GM21619 (cell line): ENCODE data around the gene TNNI2.

Source experiments
- ATAC-seq: cut with Tn5 transposase; IDR thresholded peaks from one replicate; pipeline ENCODE4 v1.9.1; 2021; ENCODE audit not compliant: unreplicated experiment

Gene TNNI2

DNA sequence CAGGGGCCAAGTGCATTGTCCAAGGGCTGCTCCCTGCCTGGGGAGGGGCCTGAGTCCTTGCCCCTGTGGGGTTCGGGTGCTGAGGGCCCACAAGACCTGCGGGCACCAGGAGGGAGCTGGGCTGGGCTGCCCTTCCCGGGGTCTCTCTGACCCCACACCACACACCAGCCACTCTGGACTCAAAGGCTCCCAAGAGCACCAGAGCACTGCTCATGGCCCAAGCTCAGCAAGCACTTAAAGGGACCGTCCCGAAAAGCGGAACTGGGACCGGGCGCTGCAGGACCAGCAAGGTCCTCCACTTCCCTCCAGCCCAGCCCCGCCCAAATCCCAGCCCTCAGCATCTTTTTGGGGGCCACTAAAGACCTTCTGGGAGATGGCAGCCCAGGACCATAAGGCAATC, 19.4 kb downstream of the TNNI2 start:
- ATAC-seq = no peak

- ATAC-seq = no peak
Measured at GRCh38 chr11:1858576-1858975, 19.8 kb downstream of the TNNI2 start.

GRCh38 chr11:1859004-1859403, 20.2 kb downstream of the TNNI2 start:
- ATAC-seq = no peak

- no peak for ATAC-seq
Measured at GRCh38 chr11:1860108-1860507, 21.3 kb downstream of the TNNI2 start.

DNA sequence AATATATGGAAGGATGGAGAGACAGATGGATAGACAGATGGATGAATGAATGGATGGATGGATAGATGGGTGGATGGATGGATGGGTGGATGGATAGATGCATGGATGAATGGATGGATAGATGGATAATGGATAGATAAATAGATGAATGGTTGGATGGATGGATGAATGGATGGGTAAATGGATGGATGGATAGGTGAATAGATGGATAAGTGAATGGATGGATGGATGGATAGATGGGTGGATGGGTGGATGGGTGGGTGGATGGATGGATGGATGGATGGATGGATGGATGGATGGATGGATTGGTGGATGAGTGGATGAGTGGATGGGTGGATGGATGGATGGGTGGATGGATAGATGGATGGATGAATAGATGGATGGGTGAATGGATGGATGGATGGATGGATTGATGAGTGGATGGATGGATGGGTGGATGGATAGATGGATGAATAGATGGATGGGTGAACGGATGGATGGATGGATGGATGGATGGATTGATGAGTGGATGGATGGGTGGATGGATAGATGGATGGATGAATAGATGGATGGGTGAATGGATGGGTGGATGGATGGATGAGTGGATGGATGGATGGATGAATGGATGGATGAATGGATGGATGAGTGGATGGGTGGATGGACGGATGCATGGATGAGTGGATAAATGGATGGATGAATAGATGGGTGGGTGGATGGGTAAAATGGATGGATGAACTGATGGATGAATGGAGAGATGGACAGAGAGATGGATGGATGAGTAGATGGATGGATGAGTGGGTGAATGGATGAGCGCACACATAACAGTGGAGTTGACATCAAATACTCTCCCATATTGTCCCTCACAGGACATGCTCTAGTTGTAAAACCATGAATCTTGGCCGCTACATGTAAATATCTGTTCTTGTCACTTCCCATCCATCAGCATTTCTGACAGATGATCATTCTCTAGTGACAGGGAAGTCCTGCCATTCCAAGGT, 22.9 kb downstream of the TNNI2 start:
- no peak for ATAC-seq

GRCh38 chr11:1862588-1863351, 24.0 kb downstream of the TNNI2 start:
- ATAC-seq = no peak

GRCh38 chr11:1863352-1864216, 24.8 kb downstream of the TNNI2 start:
- ATAC-seq = no peak

GRCh38 chr11:1864231-1864630, 25.4 kb downstream of the TNNI2 start:
- ATAC-seq = no peak

DNA sequence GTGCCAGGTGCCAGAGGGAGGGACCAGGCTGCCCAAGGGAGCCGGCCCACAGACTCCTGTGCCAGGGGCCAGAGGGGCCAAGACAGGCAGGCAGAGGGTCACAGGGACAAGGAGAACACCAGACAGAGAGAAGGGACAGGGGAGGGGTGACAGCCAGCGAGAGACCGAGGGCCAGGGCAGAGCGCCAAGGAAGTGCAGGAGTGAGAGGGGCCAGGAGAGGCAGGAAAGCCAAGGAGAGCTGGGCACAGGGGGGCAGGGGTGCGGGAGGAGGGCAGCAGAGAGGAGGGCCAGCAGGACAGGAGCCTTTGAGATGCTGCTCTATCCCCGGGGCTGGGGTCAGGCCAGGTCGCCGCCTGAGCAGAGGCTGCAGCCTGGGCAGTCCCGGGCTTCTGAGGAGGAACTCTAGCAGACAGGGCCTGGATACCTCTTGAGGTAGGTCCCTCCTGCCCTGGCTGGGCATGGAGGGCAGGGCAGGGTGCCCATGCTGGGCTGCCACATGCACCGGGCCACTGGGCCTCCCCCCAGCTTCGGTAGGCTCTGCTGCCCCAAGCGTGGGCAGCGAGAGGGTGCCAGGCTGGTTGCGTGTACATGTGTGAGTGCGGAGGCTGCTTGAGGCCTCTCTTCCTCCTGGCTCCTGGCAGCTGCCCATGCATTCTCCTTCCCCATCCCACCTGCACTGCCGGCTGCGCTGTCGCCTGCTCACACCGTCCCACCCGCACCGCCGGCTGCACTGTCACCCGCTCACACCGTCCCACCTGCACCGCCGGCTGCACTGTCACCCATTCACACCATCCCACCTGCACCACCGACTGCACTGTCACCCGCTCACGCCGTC, 26.3 kb downstream of the TNNI2 start:
- ATAC-seq = no peak

GRCh38 chr11:1866226-1866625, 27.4 kb downstream of the TNNI2 start:
- no peak for ATAC-seq

DNA sequence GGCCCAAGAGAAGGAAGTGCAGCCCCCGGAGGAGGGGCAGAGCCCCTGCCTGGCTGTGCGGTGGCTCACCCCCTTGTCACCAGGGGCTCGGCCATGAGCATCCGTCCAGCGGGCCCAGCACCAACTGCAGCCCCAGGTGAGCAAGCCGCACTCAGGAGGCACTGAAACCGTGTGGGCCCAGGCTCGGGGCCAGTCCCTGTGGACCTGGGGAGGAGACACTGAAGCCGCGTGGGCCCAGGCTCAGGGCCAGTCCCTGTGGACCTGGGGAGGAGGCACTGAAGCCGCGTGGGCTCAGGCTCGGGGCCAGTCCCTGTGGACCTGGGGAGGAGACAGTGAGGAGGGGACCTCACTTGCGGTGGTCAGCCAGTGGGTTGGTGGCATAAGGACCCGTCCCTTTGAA, 28.0 kb downstream of the TNNI2 start:
- ATAC-seq = no peak

- ATAC-seq = no peak
Measured at GRCh38 chr11:1867381-1867780, 28.6 kb downstream of the TNNI2 start.

GRCh38 chr11:1868056-1868635, 29.4 kb downstream of the TNNI2 start:
- ATAC-seq = no peak

DNA sequence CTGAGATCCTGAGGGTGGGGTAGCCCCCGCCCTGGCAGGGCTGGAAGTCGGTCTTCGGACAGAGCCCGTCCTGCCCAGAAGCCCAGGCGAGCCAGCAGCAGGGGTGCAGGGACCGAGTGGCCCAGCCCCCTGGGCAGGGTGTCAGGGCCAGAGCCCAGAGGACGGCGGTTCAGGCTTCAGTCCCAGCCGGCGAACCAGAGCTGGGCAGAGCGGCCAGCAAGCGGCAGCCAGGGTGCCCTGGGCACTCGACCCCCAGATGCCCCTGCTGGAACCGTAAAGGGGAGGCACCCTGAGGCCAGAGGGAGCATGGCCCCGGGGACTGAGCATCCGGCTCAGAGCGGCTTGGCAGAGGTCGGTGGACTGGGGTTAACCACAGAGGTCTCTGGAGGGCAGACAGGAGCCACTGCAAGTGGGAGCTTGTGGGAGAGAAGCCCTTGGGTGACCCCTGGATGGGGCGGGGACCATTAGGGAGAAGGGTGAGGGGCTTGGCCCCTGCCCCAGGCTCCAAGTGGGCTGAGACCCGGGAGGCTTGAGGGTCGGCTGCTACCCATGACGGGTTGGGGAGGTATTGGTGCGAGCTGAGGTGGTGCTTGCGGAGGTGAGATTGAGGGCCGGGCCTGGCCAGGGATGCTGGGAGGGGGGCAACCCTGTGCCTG, 30.0 kb downstream of the TNNI2 start:
- no peak for ATAC-seq

DNA sequence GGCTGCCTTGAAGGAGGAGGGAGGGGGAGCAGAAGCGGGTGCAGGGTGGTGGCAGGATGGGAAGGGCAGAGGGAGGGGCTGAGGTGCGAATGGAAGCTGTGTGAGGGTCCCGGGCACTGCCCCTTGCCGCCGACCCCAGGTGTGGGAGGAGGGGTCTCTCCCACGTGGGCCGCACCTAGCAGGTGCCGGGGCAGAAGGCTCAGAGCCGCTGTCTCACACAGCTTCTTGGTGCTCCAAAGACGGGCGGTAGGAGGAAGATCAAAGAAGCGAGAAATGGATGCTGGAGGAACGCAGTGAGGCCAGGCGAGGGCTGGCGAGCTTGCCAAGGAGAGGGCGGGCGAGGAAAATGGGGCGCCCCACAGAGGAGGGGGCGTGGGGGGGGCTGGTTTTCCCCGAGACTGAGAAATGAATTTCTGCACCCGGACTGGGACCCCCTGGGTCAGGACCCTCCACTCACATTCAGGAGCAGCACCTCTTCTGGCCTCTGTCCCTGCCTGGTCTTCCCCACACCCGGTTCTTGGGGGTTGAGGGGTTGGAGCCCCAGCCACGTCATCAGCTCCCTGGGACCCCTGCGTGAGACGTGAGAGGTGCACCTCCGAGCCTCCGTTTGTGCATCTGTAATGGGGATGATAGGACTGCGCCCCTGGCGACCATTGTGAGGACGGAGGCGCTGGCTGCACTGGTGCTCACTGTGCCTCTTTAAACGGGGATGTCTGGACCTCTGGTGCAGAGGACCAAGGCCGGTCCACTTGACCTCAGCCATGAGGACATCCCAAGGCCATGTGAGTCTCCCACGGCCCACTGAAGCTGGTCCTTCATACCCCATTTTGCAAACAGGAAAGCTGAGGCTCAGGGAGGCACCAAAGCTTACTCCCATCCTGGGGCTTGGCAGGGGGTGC, 30.9 kb downstream of the TNNI2 start:
- no peak for ATAC-seq

DNA sequence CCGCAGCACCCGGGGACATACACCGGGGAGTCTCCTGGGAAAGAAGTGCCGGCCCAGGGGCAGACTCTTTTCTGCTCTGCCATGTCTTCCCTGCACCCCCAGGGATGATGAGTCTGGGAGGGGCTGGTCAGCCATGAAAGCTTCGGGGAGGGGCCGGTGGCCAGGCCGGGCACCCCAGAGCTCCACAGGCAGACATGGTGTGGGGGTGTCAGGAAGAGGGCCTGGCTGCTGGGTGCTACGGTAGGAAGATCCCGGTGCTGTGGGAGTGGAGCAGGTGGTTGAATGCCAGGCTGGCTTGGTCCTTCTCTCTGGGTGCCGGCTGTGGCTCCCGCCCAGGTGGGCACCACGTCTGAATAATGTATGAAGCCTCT, 31.5 kb downstream of the TNNI2 start:
- no peak for ATAC-seq

- ATAC-seq = no peak
Measured at GRCh38 chr11:1870721-1871466, 32.1 kb downstream of the TNNI2 start.

GRCh38 chr11:1871531-1871930, 32.8 kb downstream of the TNNI2 start:
- ATAC-seq = no peak
